ENCODE measurements around the gene ALG5. TPM values are rescaled to one million over a fixed set of nuclear protein-coding genes. Genes with fewer than 3 reads are reported as not detected.
A peak's percentile ranks its signal among the peaks of the same experiment; 100 is the strongest.

Gene ALG5
- total RNA-seq = 10 to 100 TPM; 16.2 to 23.8 TPM
- long read RNA-seq, transcript ALG5-201 (10 exons, 1,154 nt) = major isoform, 29 of 32 reads
- long read RNA-seq, partial matches to known transcripts = 0 of 32 reads
- long read RNA-seq, other reads (novel, unspliced or antisense) = 3 of 32 reads

GRCh38 chr13:36999054-36999714, at the start of gene ALG5:
ALG5 (minus strand) TSS chr13:36999340; CDS start chr13:36999300, 40 bp downstream.
- ATAC-seq = peak; percentile 86 to 88
- peak; percentile 91 for DNase-seq
- intact Hi-C loops (cut with DNase I) = no loop called here

GRCh38 chr13:37047846-37048245, 48.7 kb upstream of the ALG5 start:
- intact Hi-C loops (cut with DNase I) = no loop called here
- ATAC-seq (no peak), DNase-seq (no peak)

GRCh38 chr13:37047032-37047431, 47.9 kb upstream of the ALG5 start:
- DNase-seq (no peak), ATAC-seq (no peak)
- intact Hi-C loops (cut with DNase I) = no loop called here

GRCh38 chr13:37046062-37046461, 46.9 kb upstream of the ALG5 start:
- intact Hi-C loops (cut with DNase I) = no loop called here
- ATAC-seq (no peak), DNase-seq (no peak)

GRCh38 chr13:37040789-37041188, 41.6 kb upstream of the ALG5 start:
- DNase-seq (no peak), ATAC-seq (no peak)
- intact Hi-C loops (cut with DNase I) = no loop called here

GRCh38 chr13:37039896-37040295, 40.8 kb upstream of the ALG5 start:
- intact Hi-C loops (cut with DNase I) = no loop called here
- DNase-seq (no peak), ATAC-seq (no peak)

- no peak for DNase-seq
- intact Hi-C loops (cut with DNase I) = no loop called here
- ATAC-seq = no peak
Measured at GRCh38 chr13:37037241-37037640, 38.1 kb upstream of the ALG5 start.

- no peak for DNase-seq
- ATAC-seq = no peak
- intact Hi-C loops (cut with DNase I) = no loop called here
Measured at GRCh38 chr13:37029617-37030016, 30.5 kb upstream of the ALG5 start.

GRCh38 chr13:37027639-37028038, 28.5 kb upstream of the ALG5 start:
- DNase-seq = no peak
- intact Hi-C loops (cut with DNase I) = no loop called here
- no peak for ATAC-seq

- intact Hi-C loops (cut with DNase I) = no loop called here
- DNase-seq (no peak), ATAC-seq (no peak)
Measured at GRCh38 chr13:37026771-37027170, 27.6 kb upstream of the ALG5 start.

GRCh38 chr13:37023871-37024270, 24.7 kb upstream of the ALG5 start:
- ATAC-seq = peak in 1 of 2 donors; percentile 45
- DNase-seq = no peak
- intact Hi-C loops (cut with DNase I) = no loop called here

GRCh38 chr13:37014609-37015008, 15.5 kb upstream of the ALG5 start:
- no peak for DNase-seq
- no peak for ATAC-seq
- intact Hi-C loops (cut with DNase I) = no loop called here

- ATAC-seq (no peak), DNase-seq (no peak)
- intact Hi-C loops (cut with DNase I) = no loop called here
Measured at GRCh38 chr13:37011788-37012187, 12.6 kb upstream of the ALG5 start.

- intact Hi-C loops (cut with DNase I) = no loop called here
- ATAC-seq (no peak), DNase-seq (no peak)
Measured at GRCh38 chr13:37011002-37011401, 11.9 kb upstream of the ALG5 start.

GRCh38 chr13:37010424-37010823, 11.3 kb upstream of the ALG5 start:
- DNase-seq (no peak), ATAC-seq (no peak)
- intact Hi-C loops (cut with DNase I) = no loop called here

GRCh38 chr13:37009692-37010091, 10.6 kb upstream of the ALG5 start:
- ATAC-seq (no peak), DNase-seq (no peak)
- intact Hi-C loops (cut with DNase I) = no loop called here

GRCh38 chr13:37001921-37002250, 2.7 kb upstream of the ALG5 start:
- intact Hi-C loops (cut with DNase I) = no loop called here
- DNase-seq = no peak

GRCh38 chr13:36998624-36999041, 507 bp downstream of the ALG5 start:
- peak in 1 of 2 donors; percentile 6 for ATAC-seq
- DNase-seq = peak; percentile 28
- intact Hi-C loops (cut with DNase I) = no loop called here

More at GRCh38 chr13:37001921-37002250, 2.7 kb upstream of the ALG5 start:
- ATAC-seq = no peak

GRCh38 chr13:36997716-36998427, 1.3 kb downstream of the ALG5 start:
- intact Hi-C loops (cut with DNase I) = no loop called here
- DNase-seq (no peak), ATAC-seq (no peak)

GRCh38 chr13:36992362-36992761, 6.8 kb downstream of the ALG5 start:
- intact Hi-C loops (cut with DNase I) = no loop called here
- DNase-seq = no peak
- ATAC-seq = no peak

Data from left cardiac atrium (tissue), 4 donors.